Activated CD4-positive, CD25-positive, alpha-beta regulatory T cell treated with anti-CD3 and anti-CD28 coated beads, Interleukin-2, amount 50 U/mL, for 72 hours (primary cell): ENCODE measurements around the gene TNFRSF1A.

Experiments
- DNase-seq: peaks from one replicate; pipeline ENCODE4 v3.0.0; 2021

Gene TNFRSF1A

DNA sequence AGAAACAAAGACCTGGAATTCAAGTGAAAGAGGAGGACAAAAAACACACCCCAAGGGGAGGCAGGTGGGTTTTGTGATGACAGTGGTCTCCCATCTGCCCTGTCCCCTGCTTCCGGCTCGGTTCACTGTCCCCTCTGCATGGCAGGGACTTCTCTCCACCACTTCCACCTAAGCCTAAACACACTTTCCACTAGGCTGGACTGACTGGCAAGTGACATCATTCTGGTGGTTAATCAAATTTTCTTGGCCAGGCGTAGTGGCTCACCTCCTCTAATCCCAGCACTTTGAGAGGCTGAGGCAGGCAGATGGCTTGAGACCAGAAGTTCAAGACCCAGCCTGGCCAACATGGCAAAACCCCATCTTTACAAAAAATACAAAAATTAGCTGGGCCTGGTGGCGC lies 19.5 kb downstream of the TNFRSF1A start:
- DNase-seq: no peak

GRCh38 chr12:6321905-6322304 lies 20.0 kb downstream of the TNFRSF1A start:
- no peak for DNase-seq

DNA sequence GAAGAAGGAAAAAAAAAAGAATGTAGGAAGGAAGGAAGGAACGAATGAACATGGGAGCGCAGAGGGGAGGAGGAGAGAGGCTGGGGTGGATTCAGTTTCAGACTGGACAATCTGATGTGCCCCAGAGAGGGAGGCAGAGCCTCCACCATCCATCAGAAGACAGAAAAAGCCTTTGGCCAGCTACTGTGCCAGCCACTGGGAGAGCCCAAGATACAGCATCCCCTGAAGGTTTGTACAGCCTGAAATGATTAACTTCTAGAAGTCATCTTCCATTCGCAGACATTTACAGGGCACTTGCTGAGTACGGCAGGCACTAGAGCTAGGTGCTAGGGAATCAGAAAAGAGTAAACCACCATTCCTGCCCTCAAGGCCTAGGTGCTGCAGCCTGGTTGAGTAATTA lies 22.4 kb downstream of the TNFRSF1A start:
- no peak for DNase-seq

DNA sequence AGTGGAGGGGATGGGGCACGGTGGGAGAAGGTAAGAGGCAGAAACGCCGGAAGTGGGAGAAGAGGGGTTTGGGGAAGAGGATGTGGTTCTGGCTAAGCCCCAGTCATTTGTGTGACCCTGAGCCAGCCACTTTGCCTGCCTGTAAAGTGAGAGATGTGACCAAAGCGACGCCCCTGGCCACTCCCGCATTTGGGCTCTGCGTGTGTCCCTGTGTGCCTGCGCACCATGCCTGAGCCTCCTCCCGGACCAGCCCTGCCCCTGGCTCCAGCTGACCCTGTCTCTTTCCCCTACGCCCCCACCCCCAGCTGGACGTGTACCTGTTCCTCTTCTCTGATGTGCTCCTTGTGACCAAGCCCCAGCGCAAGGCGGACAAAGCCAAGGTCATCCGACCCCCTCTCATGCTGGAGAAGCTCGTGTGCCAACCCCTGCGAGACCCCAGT lies 23.4 kb downstream of the TNFRSF1A start:
- DNase-seq: no peak

GRCh38 chr12:6317693-6318439 lies 24.0 kb downstream of the TNFRSF1A start:
- DNase-seq: no peak

DNA sequence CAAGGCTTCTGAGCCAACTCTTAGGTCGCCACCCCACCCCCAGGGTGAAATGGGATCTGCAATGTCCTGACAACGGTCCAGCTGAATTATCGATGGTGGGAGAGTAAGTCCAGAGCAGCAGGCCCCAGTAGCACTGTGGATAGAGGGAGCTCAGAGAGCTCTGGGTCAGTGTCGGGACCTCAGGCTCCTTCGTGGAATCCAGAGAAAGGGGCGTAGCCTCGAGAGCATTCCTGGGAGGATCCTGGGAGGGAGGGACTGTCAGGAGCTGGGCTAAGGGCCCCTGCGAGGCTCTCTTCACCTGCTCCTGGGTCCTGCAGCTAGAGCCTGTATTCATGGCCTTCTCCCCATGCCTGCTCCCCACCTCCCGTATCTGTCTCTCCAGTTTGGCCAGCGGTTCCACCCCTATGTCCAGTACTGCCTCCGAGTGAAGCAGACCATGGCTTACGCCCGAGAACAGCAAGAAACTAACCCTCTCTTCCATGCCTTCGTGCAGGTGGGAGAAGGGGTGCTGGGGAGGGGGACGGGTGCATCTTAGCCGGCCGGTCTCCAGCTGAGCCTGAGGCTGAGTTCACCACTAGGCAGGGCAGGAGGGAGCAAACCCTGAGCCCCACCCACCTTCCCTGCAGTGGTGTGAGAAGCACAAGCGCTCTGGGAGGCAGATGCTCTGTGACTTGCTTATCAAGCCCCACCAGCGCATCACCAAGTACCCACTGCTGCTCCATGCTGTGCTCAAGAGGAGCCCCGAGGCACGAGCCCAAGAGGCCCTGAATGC lies 24.8 kb downstream of the TNFRSF1A start:
- DNase-seq: no peak

DNA sequence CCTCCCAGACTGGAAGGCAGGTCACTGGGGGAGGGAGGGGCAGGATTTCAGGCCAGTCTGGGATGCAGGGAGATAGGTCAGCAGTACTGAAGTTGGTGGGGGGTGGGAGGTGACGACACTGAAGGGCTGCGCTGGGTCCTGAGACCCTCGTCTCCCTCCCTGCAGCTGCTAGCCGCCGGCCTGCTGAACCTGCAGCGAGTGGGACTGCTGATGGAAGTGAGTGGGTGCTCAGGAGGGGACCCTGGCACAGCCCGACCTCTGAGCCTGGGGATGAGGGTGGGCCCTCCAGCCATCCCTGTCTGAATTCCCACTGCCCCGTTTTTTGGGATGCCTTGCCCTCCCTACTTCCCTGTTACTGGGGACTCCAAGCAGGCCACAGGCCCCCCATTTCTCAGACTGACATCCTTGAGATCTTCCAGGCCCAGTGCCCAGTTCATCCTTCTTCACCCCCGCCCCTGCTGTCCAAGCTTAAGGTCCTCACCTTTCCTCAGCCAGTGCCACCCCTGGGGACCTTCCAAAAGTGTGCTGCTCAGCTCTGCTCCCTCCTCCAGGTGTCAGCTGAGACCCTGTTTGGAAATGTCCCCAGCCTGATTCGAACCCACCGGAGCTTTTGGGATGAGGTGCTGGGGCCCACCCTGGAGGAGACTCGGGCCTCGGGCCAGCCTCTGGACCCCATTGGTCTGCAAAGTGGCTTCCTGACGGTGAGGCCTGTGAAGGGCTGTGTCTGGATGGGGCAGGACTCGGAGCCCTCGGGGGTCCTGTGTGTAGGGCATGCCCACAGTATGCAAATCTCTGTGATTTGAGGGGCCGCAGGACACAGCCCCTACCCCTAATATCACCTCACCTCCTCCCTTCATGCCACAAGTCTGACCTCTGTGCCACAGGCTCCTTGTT lies 25.9 kb downstream of the TNFRSF1A start:
- DNase-seq: no peak

GRCh38 chr12:6315184-6315583 lies 26.7 kb downstream of the TNFRSF1A start:
- no peak for DNase-seq

DNA sequence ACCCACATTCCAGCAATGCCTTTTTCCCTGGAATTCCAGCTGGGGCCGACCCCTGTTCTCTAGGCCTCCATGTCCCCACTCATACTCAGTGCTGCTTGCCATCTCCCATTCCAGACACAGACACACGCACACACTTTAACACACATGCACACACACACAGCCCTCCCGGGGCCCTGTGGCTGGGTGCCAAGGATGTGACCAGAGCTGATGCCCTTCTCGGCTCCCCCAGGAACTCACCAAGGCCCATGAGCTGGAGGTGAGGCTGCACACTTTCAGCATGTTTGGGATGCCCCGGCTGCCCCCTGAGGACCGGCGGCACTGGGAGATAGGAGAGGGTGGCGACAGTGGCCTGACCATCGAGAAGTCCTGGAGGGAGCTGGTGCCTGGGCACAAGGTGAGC lies 27.1 kb downstream of the TNFRSF1A start:
- no peak for DNase-seq

- no peak for DNase-seq
These were observed 28.4 kb downstream of the TNFRSF1A start for GRCh38 chr12:6313326-6313940.

GRCh38 chr12:6312529-6313325 lies 29.1 kb downstream of the TNFRSF1A start:
- DNase-seq: no peak

DNA sequence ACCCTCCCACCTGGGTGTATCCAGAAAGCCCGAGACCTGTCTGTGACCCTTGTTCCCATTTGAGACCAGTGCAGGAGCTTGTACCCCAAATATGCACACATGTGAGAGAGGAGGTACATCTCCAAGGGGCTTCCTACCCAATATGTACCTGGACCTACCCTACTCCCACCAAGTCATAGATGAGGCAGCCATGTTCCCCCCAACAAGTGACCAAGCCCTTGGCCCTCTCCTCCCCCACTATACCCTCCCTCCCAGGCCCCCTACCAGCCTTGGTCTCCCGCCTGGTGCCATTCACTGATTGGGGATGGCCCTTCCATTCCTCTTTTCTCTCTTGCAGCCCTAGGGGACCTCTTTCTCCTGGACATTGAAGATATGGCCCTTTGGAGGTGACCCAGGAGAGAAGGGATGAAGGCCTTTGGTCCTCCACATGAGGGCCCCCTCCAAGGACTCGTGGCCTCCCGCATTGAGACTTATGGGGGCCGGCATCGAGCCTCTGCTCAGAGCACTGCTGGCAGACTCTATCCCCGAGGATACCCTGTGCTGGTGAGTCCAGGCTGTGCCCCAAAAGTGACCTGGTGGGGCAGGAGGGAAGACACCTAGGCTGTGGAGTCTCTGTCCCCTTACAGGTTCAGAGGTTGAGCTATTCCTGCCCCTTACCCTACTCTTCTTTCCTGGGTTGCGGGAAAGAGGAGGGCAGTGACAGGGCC lies 29.9 kb downstream of the TNFRSF1A start:
- DNase-seq: no peak

DNA sequence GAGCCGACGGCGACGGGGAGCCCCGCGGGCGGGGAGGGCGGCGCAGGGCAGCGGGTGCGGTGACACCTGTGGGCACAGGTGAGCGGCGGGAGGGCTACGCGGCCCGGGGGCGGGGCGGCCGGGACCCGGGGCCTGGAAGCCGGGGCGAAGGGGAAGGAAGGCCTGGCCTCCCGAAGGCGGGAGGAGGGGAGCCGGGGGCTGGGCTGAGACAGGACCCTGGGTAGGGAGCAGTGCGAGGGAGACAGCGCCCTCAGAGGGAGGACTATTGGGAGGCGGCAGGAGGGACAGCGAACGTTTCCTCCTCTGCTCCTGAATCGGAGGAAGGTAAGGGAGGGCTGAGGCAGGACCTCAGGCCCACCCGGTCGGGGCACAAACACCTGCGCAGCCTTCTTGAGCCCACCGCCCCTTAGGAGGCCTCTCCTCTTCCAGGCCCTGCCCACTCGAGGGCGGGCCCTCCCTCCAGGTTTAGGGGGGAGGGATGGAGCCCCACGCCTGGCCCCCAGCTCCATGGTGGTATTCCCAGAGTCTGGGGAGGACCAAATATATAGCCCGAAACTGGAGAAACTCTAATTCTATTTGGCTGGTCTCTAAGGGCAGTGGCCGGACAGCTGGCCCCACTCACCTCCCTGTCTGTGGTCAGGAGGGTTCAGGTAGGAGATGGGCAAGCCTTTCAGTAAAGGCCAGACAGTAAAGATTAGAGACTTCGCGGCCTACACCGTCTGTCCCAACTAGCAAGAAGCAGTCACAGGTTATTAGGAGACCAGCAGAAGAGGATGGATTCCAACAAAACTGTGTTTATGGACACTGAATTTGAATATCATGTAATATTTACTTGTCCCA lies 30.9 kb downstream of the TNFRSF1A start:
- DNase-seq: no peak

- no peak for DNase-seq
These were observed 34.3 kb downstream of the TNFRSF1A start for GRCh38 chr12:6307529-6307928.

DNA sequence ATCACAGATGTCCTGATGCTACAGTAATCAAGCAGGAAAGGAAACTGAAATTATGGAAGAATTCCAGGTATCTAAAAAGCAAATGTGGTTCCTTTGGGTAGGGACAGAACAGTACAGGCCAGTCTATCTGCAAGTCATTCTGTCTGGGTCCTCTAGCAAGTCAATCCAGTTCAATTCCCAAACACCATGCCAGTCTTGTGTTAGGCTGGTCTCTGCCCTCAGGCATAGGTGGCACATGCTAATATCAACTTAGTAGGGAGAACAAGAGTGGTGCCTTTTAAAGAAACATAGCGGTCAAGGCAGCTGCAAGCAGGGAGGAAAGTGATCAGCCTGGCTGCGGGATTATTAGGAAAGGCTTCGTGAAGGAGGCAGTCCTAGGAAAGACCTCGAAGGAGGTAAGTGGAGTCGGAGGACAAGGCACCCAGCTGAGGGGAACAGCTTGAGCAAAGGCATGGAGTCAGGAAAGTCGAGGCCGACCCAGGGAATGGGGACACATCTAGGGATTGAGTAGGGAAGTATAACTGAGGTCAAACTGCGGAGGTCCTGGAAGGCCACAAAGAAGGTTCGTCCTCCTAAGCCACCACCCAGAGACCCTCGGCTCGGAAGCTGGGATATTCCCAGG lies 35.2 kb downstream of the TNFRSF1A start:
- DNase-seq: no peak

DNA sequence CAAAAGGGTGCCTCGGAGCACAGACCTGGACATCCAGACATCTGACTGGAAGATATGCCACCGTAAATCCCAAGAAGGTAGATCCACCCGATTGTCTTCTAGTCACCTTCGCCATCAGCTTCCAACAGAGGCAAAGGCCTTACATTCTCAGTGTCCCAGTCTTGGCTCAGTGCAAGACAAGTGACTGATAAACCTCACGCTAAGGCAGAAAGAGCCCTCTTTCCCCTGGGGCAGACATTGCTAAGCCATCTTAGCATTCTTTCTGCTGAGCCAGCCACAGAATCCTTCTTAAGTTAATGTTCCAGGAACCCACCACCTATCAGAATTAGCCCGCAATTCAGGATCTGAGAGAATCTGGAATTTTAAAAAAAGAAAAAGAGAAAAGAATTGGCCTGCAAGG lies 35.7 kb downstream of the TNFRSF1A start:
- DNase-seq: no peak

- DNase-seq: no peak
These were observed 38.8 kb downstream of the TNFRSF1A start for GRCh38 chr12:6303071-6303470.

DNA sequence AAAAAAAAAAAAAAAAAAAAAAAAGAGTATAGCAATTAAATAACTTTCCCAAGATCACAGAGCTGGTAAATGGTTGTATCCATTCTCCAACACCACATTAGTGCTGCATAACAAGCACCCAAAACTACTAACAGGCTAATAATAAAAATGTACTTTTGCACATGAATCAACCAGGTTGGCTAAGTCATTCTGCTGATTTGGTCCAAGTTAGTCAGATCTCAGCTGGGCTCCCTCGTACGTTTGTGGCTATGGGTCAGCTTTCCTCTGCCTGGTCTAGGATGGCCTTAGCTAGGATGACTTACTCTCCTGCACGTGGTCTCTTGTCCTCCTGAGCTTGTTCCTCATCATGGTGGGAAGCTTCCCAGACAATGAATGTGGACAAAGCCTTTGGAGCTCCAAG lies 39.3 kb downstream of the TNFRSF1A start:
- DNase-seq: no peak

GRCh38 chr12:6301721-6302120 lies 40.2 kb downstream of the TNFRSF1A start:
- no peak for DNase-seq

DNA sequence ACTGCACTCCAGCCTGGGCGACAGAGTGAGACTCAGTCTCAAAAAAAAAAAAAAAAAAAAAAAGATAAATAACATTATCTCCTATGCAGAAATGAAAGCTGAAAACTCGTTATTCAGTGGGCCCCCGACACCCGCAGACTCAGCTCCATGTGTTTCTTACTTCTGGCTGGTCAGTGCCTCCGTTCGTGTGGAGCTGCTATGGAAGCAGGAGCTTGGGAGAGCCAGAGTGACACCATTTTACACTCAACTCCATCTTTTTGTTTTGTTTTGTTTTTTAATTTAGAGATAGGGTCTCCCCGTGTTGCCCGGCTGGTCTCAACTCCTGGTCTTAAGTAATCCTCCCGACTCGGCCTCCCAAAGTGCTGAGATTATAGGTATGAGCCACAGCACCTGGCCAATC lies 44.7 kb downstream of the TNFRSF1A start:
- DNase-seq: no peak
